ENCODE results near the gene FRMD4A.

Gene FRMD4A

DNA sequence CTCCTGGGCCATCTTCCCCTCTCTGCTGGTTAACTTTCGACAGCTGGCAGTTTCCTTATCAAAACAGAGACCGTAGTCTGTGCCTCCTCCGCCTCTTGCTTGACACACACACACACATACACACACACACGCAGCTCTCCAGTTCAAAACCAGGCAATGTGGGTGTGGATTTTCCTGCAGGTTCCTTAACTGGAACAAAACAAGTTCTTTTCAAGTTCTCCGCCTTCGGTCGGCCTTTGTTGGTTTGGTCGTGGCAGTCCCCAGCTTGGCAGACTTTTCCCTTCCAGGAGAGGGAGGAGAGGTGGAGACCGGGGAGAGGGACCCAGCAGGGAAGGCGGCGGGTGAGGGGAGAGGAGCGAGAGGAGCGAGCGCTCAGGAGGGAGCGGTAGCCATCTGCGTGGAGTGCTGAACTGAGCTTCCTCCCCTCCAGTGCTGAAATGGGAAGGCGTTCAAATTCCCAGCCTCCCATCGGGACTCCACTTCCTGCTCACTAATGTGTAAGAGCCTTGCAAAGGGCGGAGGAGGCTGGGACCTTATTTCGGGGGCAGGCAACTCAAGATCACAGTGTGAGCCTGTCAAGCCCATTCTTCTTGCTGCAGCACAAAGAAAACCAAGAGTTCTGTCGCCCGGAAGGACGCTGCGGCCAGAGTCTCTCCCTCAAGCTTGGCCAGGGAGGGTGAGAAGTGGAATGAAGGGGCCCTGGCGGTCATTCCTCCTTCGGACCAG is 623.4 kb downstream of the FRMD4A start:
- DNase-seq = no peak

- DNase-seq = no peak
Measured at GRCh38 chr10:13706604-13707003, 624.1 kb downstream of the FRMD4A start.

DNA sequence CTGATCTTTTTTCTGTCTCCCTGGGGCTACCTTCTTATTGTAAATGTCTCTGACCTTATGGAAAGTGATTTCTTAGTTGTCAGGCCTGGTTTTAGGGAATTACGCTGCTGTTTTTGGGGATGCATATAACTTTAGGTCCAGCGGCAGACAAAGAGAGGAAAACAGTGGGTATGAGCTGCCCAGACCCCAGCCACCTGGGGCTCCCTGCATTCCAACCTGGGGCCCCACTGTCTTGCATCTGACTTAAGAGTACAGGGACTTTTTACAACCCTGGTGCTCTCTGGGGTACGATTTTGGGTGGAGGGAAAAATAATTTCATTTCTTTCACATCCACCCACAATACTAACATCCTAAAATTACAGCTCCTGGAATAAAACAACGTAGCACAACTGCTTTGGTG is 624.5 kb downstream of the FRMD4A start:
- no peak for DNase-seq

- DNase-seq = no peak
Measured at GRCh38 chr10:13705526-13706174, 625.1 kb downstream of the FRMD4A start.

- no peak for DNase-seq
Measured at GRCh38 chr10:13704964-13705363, 625.8 kb downstream of the FRMD4A start.

- DNase-seq = no peak
Measured at GRCh38 chr10:13703997-13704536, 626.7 kb downstream of the FRMD4A start.

DNA sequence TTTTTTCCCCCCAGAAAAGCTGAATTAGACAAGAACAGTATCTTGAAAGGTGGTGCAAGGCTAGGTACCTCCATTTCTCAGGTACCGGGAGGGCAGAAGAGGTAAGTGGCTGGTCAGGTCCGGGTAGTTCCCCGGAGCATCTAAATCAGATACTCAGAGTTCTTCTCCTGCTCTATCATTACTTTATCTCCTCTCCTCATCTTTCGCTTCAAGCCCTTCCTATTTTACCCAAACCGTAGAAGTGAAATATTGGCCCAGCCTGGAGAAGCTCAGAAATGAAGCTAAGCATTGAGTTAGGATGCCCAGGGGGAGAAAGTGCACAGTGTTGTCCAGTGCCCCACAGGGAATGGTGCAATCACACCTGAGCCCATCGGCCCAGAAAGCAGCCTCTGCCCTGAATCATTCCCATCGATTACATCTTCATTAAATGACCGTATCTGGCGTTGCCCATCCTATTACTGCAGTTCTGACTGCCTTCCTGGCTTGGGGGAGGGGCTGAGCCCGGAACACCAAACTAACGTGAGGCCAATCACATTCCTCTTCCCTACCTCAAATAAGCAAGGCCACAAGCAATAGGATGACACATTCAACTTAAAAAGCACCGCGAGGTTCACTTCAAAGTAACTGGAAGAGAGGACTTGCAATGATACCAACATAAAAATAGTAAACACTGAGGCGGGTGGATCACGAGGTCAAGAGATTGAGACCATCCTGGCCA is 627.5 kb downstream of the FRMD4A start:
- no peak for DNase-seq

DNA sequence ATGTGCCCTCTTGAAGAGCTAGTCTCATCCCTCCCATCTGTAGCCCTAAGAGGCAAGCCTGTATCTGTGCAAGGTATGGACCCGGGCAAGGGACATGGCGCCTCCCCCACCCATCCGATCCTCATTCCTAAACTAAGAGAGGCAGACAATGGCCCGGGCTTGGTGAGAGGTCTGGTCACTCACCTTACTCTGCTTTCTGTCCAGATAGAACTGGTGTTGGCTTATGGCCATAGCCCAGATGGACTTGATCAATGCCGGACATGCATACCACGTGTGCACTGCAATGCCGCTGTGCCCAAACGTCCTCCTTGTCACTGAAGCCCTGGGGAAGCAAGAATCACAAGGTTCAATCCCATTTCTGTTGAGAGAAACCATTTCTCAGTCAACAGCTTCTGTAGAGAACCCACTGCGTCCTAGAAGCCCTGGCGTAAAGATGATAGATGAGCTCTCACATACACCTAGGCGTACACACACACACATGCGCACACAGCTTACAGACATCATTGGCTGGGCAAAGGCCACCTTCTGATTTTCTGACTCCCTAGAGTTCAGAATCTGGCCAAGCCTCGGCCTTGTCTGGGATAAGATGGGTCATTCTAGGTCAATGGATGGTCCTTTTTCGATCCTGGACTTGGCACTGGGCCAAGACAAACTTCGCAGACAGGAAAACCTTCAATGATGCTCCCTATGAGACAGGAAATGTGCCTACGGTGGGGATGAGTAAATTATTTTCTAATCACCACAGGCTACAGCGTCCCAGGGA is 629.4 kb downstream of the FRMD4A start:
- DNase-seq = no peak

GRCh38 chr10:13700473-13701144 is 630.1 kb downstream of the FRMD4A start:
- no peak for DNase-seq

- no peak for DNase-seq
Measured at GRCh38 chr10:13699216-13699615, 631.5 kb downstream of the FRMD4A start.

DNA sequence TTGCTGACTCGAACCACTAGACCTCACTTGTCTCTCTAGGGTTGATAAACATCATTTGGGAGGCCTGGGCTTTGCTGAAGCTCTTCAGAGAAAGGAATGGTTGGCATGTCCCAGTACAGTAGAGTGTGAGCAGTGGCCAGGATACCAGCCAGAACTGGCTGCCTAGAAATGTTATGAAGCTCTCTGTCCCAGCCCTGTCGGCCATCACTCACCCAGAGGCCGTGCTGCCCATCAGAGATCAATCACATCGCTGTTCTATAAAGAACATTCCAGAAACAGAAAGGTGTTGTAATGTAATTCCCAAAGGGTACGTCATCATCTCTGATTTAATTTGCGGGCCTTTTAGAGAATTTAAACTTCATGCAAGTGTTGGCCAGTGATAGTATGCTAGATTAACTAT is 632.5 kb downstream of the FRMD4A start:
- no peak for DNase-seq

DNA sequence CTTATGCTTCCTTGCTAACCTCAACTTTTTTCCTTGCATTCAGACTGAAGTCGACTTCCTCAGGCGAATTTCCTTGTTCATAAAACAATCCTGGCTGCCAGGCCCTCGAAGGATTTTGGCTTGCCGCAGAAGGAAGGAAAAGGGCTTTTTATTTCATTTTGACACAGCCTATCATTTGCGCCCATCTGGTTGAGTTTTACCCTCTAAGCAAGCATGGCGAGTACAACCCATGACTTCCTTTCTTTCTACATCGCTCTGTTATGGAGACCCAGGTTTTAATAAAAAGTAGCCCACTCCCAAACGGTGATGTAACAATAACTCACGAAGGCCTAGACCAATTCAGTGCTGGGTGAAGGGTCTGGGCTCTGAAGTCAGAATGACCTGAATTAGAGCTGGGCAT is 634.7 kb downstream of the FRMD4A start:
- no peak for DNase-seq

DNA sequence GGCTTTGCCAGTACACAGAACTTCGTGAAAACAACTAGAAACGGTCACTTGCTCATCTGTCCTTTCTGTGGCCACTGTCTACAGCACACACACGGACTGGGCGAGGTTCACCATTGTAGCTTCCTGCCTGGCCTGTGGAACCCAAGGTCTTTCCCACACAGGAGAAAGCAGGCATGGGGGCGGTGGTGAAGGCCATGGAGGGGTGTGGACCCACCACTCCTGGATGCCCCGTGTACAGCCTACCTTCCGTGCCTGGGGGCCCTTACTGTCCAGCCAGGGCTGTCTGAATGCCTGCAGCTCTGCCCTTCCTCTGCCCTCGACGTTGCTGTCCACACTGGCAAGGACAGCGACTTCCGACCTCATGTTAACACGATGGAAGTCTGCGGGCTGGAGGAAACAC is 635.1 kb downstream of the FRMD4A start:
- no peak for DNase-seq

DNA sequence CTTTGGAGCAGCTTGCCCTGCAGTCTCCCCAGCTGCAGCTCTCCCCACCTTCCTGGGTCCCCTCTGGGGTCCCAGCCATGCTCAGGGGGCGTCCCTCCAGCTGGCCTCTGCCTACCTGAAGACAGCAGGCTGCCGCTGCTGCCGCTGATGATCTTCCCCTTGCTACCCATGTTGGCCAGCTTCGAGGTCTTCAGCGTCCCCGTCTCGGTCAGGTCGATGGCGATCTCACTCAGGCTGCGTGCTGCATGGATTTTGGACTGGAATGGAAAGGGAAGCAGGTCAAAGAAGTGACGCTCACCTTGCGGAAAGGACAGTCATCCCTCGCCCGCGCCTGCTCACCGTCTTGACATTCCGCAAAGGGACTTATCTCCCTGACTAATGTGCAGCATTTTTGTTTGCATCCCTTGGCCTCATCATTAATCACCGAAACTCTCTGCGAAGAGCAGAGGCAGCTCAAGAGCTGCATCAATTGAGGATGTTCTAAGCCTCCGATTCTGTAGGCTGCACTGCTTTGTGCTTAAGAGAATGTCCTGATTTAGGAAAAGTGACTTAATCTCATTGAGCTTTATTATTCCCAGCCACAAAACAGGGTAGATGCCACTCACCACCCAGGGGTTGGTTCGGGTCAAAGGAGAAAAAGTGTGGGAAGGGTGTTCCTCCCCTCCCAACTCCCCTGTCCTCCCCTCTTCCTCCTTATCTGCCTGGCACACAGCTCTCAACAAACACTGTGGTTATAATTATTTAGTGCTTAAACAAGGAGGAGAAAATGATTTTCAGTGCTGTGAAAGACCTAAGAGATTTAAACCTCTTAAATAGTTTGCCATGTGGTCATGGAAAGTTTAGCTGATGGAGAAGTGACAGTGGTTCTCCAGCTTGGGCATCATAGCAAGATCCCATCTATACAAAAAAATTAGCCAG is 636.7 kb downstream of the FRMD4A start:
- no peak for DNase-seq

- DNase-seq = no peak
Measured at GRCh38 chr10:13690281-13690825, 640.4 kb downstream of the FRMD4A start.

DNA sequence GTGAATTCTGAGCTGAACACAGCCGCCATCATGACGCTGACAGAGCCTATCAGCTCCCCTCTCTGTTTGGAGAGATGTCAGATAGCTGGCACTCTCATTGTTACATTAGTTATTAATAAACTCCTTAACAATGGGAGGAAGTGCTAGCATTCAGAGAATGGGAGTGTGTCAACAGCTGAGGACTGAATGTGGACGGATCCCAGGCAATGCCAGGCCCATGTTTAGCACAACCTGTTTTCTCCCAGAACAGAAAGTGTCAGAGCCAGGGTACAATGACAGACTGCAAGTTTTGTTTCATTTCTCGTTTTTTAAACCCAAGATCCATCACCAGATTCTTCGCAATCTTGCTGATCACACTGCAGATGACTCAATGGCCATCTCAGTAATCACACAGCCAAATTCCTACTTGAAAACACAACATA is 644.4 kb downstream of the FRMD4A start:
- no peak for DNase-seq

- no peak for DNase-seq
Measured at GRCh38 chr10:13685885-13686284, 644.8 kb downstream of the FRMD4A start.

- no peak for DNase-seq
Measured at GRCh38 chr10:13684806-13685482, 645.8 kb downstream of the FRMD4A start.

DNA sequence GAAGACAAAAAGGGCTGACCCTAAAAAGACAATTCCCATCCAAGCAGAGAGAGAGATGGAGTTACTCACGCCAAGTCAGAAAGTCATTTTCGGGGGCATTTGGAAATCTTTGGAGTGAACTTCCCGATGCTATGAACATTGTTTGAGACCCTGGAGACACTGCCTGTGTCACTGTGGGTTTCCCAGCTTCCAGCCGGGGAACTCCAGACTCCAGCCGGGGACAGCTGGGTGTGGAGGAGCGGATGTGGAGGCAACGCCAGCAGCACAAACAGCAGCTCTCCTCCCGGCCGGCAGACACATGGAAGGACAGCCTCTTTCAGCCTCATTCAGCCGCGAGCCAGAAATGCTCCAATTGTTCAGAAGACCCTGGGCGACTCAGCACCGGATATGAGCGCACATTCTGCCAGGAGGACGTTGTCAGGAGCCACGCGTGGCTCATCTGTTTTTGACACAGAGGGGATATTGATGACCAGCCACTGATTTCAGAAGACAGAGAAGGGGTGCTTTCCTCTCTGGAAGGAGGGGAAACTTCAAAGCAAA is 646.4 kb downstream of the FRMD4A start:
- DNase-seq = no peak

DNA sequence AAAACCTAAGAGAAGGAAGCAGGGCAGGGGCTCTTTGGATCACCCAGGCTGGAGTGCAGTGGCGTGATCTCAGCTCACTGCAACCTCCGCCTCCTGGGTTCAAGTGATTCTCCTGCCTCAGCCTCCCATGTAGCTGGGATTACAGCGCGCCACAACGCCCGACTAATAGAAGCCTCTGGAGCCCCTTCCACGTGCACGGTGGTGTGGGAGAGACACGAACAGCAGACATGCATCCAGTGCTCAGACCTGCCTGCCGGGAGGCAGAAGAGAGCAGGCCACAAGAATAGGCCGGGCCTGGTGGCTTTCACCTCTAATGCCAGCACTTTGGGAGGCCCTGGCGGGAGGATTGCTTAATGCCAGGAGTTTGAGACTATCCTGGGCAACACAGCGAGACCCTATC is 647.7 kb downstream of the FRMD4A start:
- DNase-seq = no peak

Data from NCI-H748 treated with DMSO at 0.1 percent for 48 hours (cell line).